IPS-20b (cell line): ENCODE results near the gene MSGN1.

Source experiments
- H3K27ac ChIP-seq: one replicate; pipeline ENCODE4 v1.5.1; 2013; ENCODE audit warnings: low read length
- H3K27me3 ChIP-seq: 2 replicates; pipeline ENCODE4 v1.6.1; 2013; ENCODE audit warnings: mild to moderate bottlenecking, low read length, inconsistent platforms; ENCODE audit not compliant: insufficient read depth
- H3K36me3 ChIP-seq: 2 replicates; pipeline ENCODE4 v1.6.1; 2013; ENCODE audit warnings: low read depth, mild to moderate bottlenecking, inconsistent platforms, low read length, moderate library complexity; ENCODE audit not compliant: insufficient read depth
- H3K4me1 ChIP-seq: 2 replicates; pipeline ENCODE4 v1.6.1; 2013; ENCODE audit warnings: mild to moderate bottlenecking, control low read depth, inconsistent platforms, low read length, moderate library complexity; ENCODE audit not compliant: insufficient read depth
- H3K4me3 ChIP-seq: 2 replicates; pipeline ENCODE4 v1.5.1; 2013; ENCODE audit warnings: mild to moderate bottlenecking, low read length, inconsistent platforms
- H3K9ac ChIP-seq: 2 replicates; pipeline ENCODE4 v1.6.1; 2013; ENCODE audit warnings: low read depth, mild to moderate bottlenecking, inconsistent platforms, low read length, moderate library complexity
- H3K9me3 ChIP-seq: 2 replicates; pipeline ENCODE4 v1.6.1; 2013; ENCODE audit warnings: mild to moderate bottlenecking, low read depth, low read length, inconsistent platforms; ENCODE audit not compliant: insufficient read depth

Gene MSGN1

GRCh38 chr2:17816396-17817245 lies at the start of gene MSGN1:
MSGN1 (plus strand) TSS chr2:17816460; CDS start chr2:17816519, 59 bp downstream.
- Histone ChIP-seq H3K27me3 (no peaks in the 10 kb centered on the region), H3K4me1 (peaks cover 7% of the 10 kb centered on the region; the same call in 1 of the 2 replicates), H3K4me3 (no peak within 1 kb of the TSS), H3K27ac (no peak within 1 kb of the TSS), H3K36me3 (no peaks in the 10 kb centered on the region), H3K9me3 (no peaks in the 10 kb centered on the region), H3K9ac (no peak within 1 kb of the TSS)

- no peak overlapping the region for H3K9ac ChIP-seq
- H3K4me3 ChIP-seq: no peak overlapping the region
- no peak overlapping the region for H3K27ac ChIP-seq
- H3K9me3 ChIP-seq: no peaks in the 10 kb centered on the region
- peaks cover 81% of the 10 kb centered on the region for H3K36me3 ChIP-seq
- no peaks in the 10 kb centered on the region for H3K4me1 ChIP-seq
- no peaks in the 10 kb centered on the region for H3K27me3 ChIP-seq
Measured at GRCh38 chr2:17768894-17769293, 47.4 kb upstream of the MSGN1 start.

- Histone ChIP-seq H3K36me3 (peaks cover 91% of the 10 kb centered on the region), H3K4me3 (no peak overlapping the region), H3K27ac (no peak overlapping the region), H3K9me3 (no peaks in the 10 kb centered on the region), H3K9ac (no peak overlapping the region), H3K27me3 (no peaks in the 10 kb centered on the region), H3K4me1 (no peaks in the 10 kb centered on the region)
Measured at GRCh38 chr2:17771956-17772355, 44.3 kb upstream of the MSGN1 start.

GRCh38 chr2:17772532-17772931 lies 43.7 kb upstream of the MSGN1 start:
- Histone ChIP-seq H3K36me3 (peaks cover 89% of the 10 kb centered on the region), H3K9me3 (no peaks in the 10 kb centered on the region), H3K27me3 (no peaks in the 10 kb centered on the region), H3K4me3 (no peak overlapping the region), H3K27ac (no peak overlapping the region), H3K9ac (no peak overlapping the region), H3K4me1 (no peaks in the 10 kb centered on the region)

GRCh38 chr2:17780546-17780945 lies 35.7 kb upstream of the MSGN1 start:
- H3K36me3 ChIP-seq: peaks cover 61% of the 10 kb centered on the region

GRCh38 chr2:17781482-17781881 lies 34.8 kb upstream of the MSGN1 start:
- H3K27me3 ChIP-seq: no peaks in the 10 kb centered on the region
- H3K36me3 ChIP-seq: peaks cover 52% of the 10 kb centered on the region
- H3K9me3 ChIP-seq: no peaks in the 10 kb centered on the region
- no peak overlapping the region for H3K27ac ChIP-seq
- H3K4me1 ChIP-seq: no peaks in the 10 kb centered on the region
- H3K4me3 ChIP-seq: no peak overlapping the region
- H3K9ac ChIP-seq: no peak overlapping the region

More at GRCh38 chr2:17780546-17780945, 35.7 kb upstream of the MSGN1 start:
- Histone ChIP-seq H3K27ac (no peak overlapping the region), H3K9me3 (no peaks in the 10 kb centered on the region), H3K4me3 (no peak overlapping the region), H3K4me1 (no peaks in the 10 kb centered on the region), H3K9ac (no peak overlapping the region), H3K27me3 (no peaks in the 10 kb centered on the region)

- no peaks in the 10 kb centered on the region for H3K27me3 ChIP-seq
- no peak overlapping the region for H3K4me3 ChIP-seq
- H3K36me3 ChIP-seq: peaks cover 4% of the 10 kb centered on the region; the same call in 1 of the 2 replicates
- no peak overlapping the region for H3K27ac ChIP-seq
- no peaks in the 10 kb centered on the region for H3K9me3 ChIP-seq
- H3K9ac ChIP-seq: no peak overlapping the region
- no peaks in the 10 kb centered on the region for H3K4me1 ChIP-seq
Measured at GRCh38 chr2:17786727-17787126, 29.5 kb upstream of the MSGN1 start.

GRCh38 chr2:17788773-17789172 lies 27.5 kb upstream of the MSGN1 start:
- Histone ChIP-seq H3K4me3 (no peak overlapping the region), H3K9ac (no peak overlapping the region), H3K27ac (no peak overlapping the region), H3K4me1 (no peaks in the 10 kb centered on the region), H3K9me3 (no peaks in the 10 kb centered on the region), H3K27me3 (no peaks in the 10 kb centered on the region), H3K36me3 (no peaks in the 10 kb centered on the region)

- H3K9ac ChIP-seq: no peak overlapping the region
- H3K4me1 ChIP-seq: no peaks in the 10 kb centered on the region
- H3K4me3 ChIP-seq: no peak overlapping the region
- H3K36me3 ChIP-seq: no peaks in the 10 kb centered on the region
- no peaks in the 10 kb centered on the region for H3K27me3 ChIP-seq
- no peaks in the 10 kb centered on the region for H3K9me3 ChIP-seq
- H3K27ac ChIP-seq: no peak overlapping the region
Measured at GRCh38 chr2:17790536-17790935, 25.7 kb upstream of the MSGN1 start.

- H3K36me3 ChIP-seq: no peaks in the 10 kb centered on the region
- H3K9ac ChIP-seq: no peak overlapping the region
- H3K4me3 ChIP-seq: no peak overlapping the region
- H3K9me3 ChIP-seq: no peaks in the 10 kb centered on the region
- H3K27ac ChIP-seq: no peak overlapping the region
- no peaks in the 10 kb centered on the region for H3K4me1 ChIP-seq
- H3K27me3 ChIP-seq: no peaks in the 10 kb centered on the region
Measured at GRCh38 chr2:17791121-17791816, 25.0 kb upstream of the MSGN1 start.

GRCh38 chr2:17791817-17792130 lies 24.5 kb upstream of the MSGN1 start:
- Histone ChIP-seq H3K9ac (no peak overlapping the region), H3K4me3 (no peak overlapping the region), H3K36me3 (no peaks in the 10 kb centered on the region), H3K4me1 (no peaks in the 10 kb centered on the region), H3K27me3 (no peaks in the 10 kb centered on the region), H3K9me3 (no peaks in the 10 kb centered on the region), H3K27ac (no peak overlapping the region)

- H3K27me3 ChIP-seq: no peaks in the 10 kb centered on the region
- H3K4me1 ChIP-seq: no peaks in the 10 kb centered on the region
- no peak overlapping the region for H3K4me3 ChIP-seq
- H3K27ac ChIP-seq: no peak overlapping the region
- H3K9me3 ChIP-seq: no peaks in the 10 kb centered on the region
- H3K36me3 ChIP-seq: no peaks in the 10 kb centered on the region
- H3K9ac ChIP-seq: no peak overlapping the region
Measured at GRCh38 chr2:17792515-17792914, 23.7 kb upstream of the MSGN1 start.
